Neuronal stem cell (in vitro differentiated cells): ENCODE data around the gene SLC38A2.

Source experiments
- DNase-seq: peaks from one replicate; pipeline ENCODE4 v3.0.0-alpha.2; 2013; ENCODE audit warnings: low spot score
- H2AFZ ChIP-seq: one replicate; pipeline ENCODE4 v1.6.1; 2013; ENCODE audit warnings: mild to moderate bottlenecking, low read length, inconsistent platforms
- H2AK5ac ChIP-seq: 2 replicates; pipeline ENCODE4 v1.6.1; 2013; ENCODE audit warnings: low read depth, mild to moderate bottlenecking, inconsistent platforms, low read length, moderate library complexity, mixed read lengths
- H2BK120ac ChIP-seq: 2 replicates; pipeline ENCODE4 v1.6.1; 2013; ENCODE audit warnings: low read depth, mild to moderate bottlenecking, inconsistent platforms, low read length, moderate library complexity, mixed read lengths
- H2BK12ac ChIP-seq: one replicate; pipeline ENCODE4 v1.6.1; 2013; ENCODE audit warnings: low read length, inconsistent platforms
- H2BK15ac ChIP-seq: 2 replicates; pipeline ENCODE4 v1.6.1; 2013; ENCODE audit warnings: mild to moderate bottlenecking, low read length, inconsistent platforms, mixed read lengths
- H2BK5ac ChIP-seq: one replicate; pipeline ENCODE4 v1.6.1; 2013; ENCODE audit warnings: inconsistent platforms, mild to moderate bottlenecking, low read length, moderate library complexity
- H3K14ac ChIP-seq: one replicate; pipeline ENCODE4 v1.6.1; 2013; ENCODE audit warnings: low read length, inconsistent platforms
- H3K18ac ChIP-seq: 2 replicates; pipeline ENCODE4 v1.6.1; 2013; ENCODE audit warnings: low read length, inconsistent platforms
- H3K23ac ChIP-seq: 2 replicates; pipeline ENCODE4 v1.6.1; 2013; ENCODE audit warnings: low read depth, mild to moderate bottlenecking, mixed read lengths, low read length, inconsistent platforms; ENCODE audit not compliant: poor library complexity
- H3K27ac ChIP-seq: replicated peaks from 3 replicates; pipeline ENCODE4 v1.5.1; 2013; ENCODE audit warnings: low read length, inconsistent platforms
- H3K27me3 ChIP-seq, 3 experiments: 2 replicates each; pipeline ENCODE4 v1.6.1; 2013; ENCODE audit warnings: low read length in 3 of 3, mild to moderate bottlenecking in 2 of 3, inconsistent platforms in 1 of 3, low read depth in 1 of 3, mixed read lengths in 1 of 3, moderate library complexity in 1 of 3; ENCODE audit not compliant: control insufficient read depth in 3 of 3, insufficient read depth in 3 of 3
- H3K36me3 ChIP-seq, 2 donors: replicated peaks in 1 of 2; 2 replicates each; pipeline ENCODE4 v1.6.1; 2013; ENCODE audit warnings: low read length in 2 of 2; ENCODE audit not compliant: control insufficient read depth in 2 of 2, insufficient read depth in 2 of 2
- H3K4ac ChIP-seq: 2 replicates; pipeline ENCODE4 v1.6.1; 2013; ENCODE audit warnings: inconsistent platforms, mild to moderate bottlenecking, low read length, moderate library complexity
- H3K4me1 ChIP-seq, 2 donors: 1 replicate in 1 of 2; 2 replicates in 1 of 2; pipeline ENCODE4 v1.6.1; 2013; ENCODE audit warnings: low read length in 2 of 2, low read depth in 1 of 2; ENCODE audit not compliant: control insufficient read depth in 2 of 2, insufficient read depth in 1 of 2
- H3K4me2 ChIP-seq: one replicate; pipeline ENCODE4 v1.6.1; 2013; ENCODE audit warnings: mild to moderate bottlenecking, low read length, inconsistent platforms; ENCODE audit not compliant: insufficient read depth, poor library complexity, severe bottlenecking
- H3K4me3 ChIP-seq, 2 donors: 2 replicates each; pipeline ENCODE4 v1.5.1; 2013; ENCODE audit warnings: low read length in 2 of 2, mild to moderate bottlenecking in 2 of 2, inconsistent platforms in 1 of 2, moderate library complexity in 1 of 2
- H3K79me1 ChIP-seq: one replicate; pipeline ENCODE4 v1.6.1; 2013; ENCODE audit warnings: low read depth, mild to moderate bottlenecking, inconsistent platforms, low read length, moderate library complexity
- H3K9ac ChIP-seq: one replicate; pipeline ENCODE4 v1.6.1; 2013; ENCODE audit warnings: mild to moderate bottlenecking, low read depth, low read length, inconsistent platforms; ENCODE audit not compliant: poor library complexity
- H3K9me3 ChIP-seq, 2 donors: replicated peaks in 1 of 2; 2 replicates each; pipeline versions ENCODE3 to v1.6.1; 2013; ENCODE audit warnings: low read length in 2 of 2, mild to moderate bottlenecking in 2 of 2, inconsistent platforms in 1 of 2, low read depth in 1 of 2, mixed read lengths in 1 of 2, moderate library complexity in 1 of 2; ENCODE audit not compliant: control insufficient read depth in 2 of 2, insufficient read depth in 1 of 2
- H4K8ac ChIP-seq: one replicate; pipeline ENCODE4 v1.6.1; 2013; ENCODE audit warnings: low read depth, mild to moderate bottlenecking, inconsistent platforms, low read length, moderate library complexity
- H4K91ac ChIP-seq: one replicate; pipeline ENCODE4 v1.6.1; 2013; ENCODE audit warnings: low read length, low read depth, mild to moderate bottlenecking, inconsistent platforms; ENCODE audit not compliant: poor library complexity
- WGBS, 2 donors: extraction: QIAGEN DNeasy Blood & Tissue Kit; methylation state at CpG; one replicate each; pipeline ENCODE4 v1.1.7; 2013; ENCODE audit warnings: missing lambda C conversion rate in 2 of 2, mixed read lengths in 1 of 2; ENCODE audit not compliant: insufficient read length in 2 of 2, insufficient replicate concordance in 1 of 2; ENCODE audit errors: extremely low coverage in 2 of 2; 5-methylcytosine and 5-hydroxymethylcytosine counted together

Gene SLC38A2

GRCh38 chr12:46356655-46357437 is 15.7 kb downstream of the SLC38A2 start:
- Histone ChIP-seq H3K4me3 (no peak overlapping the region), H3K9me3 (no peaks in the 10 kb centered on the region), H4K8ac (no peak overlapping the region), H2AFZ (no peak overlapping the region), H3K4ac (no peak overlapping the region), H2BK12ac (no peak overlapping the region), H3K14ac (no peak overlapping the region), H3K27me3 (peaks cover 0 to 8% (median 0%) of the 10 kb centered on the region in 3 experiments), H3K18ac (no peak overlapping the region), H3K79me1 (no peaks in the 10 kb centered on the region), H3K4me2 (no peak overlapping the region), H2BK120ac (no peak overlapping the region), H4K91ac (no peak overlapping the region), H3K9ac (no peak overlapping the region), H3K36me3 (peaks cover 10 to 33% of the 10 kb centered on the region in 2 donors), H3K4me1 (no peaks in the 10 kb centered on the region), H2BK5ac (no peak overlapping the region), H2BK15ac (no peak overlapping the region), H2AK5ac (no peak overlapping the region), H3K23ac (no peak overlapping the region), H3K27ac (no peak overlapping the region)
- no CpG with 5 or more reads among the region's 5 CpGs for WGBS, 2 donors
- no peak for DNase-seq

- H2AFZ ChIP-seq = no peak overlapping the region
- WGBS, 2 donors = no CpG with 5 or more reads among the region's 1 CpG
- H3K9ac ChIP-seq = no peak overlapping the region
- no peak overlapping the region for H2BK120ac ChIP-seq
- peaks cover 2 to 13% of the 10 kb centered on the region in 2 donors for H3K36me3 ChIP-seq
- no peaks in the 10 kb centered on the region for H3K9me3 ChIP-seq
- H3K4me2 ChIP-seq = no peak overlapping the region
- H3K18ac ChIP-seq = no peak overlapping the region
- no peak overlapping the region for H2BK15ac ChIP-seq
- no peaks in the 10 kb centered on the region for H3K79me1 ChIP-seq
- H3K27ac ChIP-seq = no peak overlapping the region
- no peak overlapping the region for H3K4ac ChIP-seq
- H4K91ac ChIP-seq = no peak overlapping the region
- no peaks in the 10 kb centered on the region for H3K4me1 ChIP-seq
- no peak overlapping the region for H2BK12ac ChIP-seq
- H3K4me3 ChIP-seq = no peak overlapping the region
- peaks cover 0 to 8% (median 0%) of the 10 kb centered on the region in 3 experiments for H3K27me3 ChIP-seq
- H2AK5ac ChIP-seq = no peak overlapping the region
- no peak overlapping the region for H2BK5ac ChIP-seq
- no peak overlapping the region for H3K14ac ChIP-seq
- H4K8ac ChIP-seq = no peak overlapping the region
- DNase-seq = no peak
- H3K23ac ChIP-seq = no peak overlapping the region
Measured at GRCh38 chr12:46354802-46355199, 17.8 kb downstream of the SLC38A2 start.

- no peak overlapping the region for H3K14ac ChIP-seq
- H2AK5ac ChIP-seq = no peak overlapping the region
- no peaks in the 10 kb centered on the region for H3K4me1 ChIP-seq
- H3K79me1 ChIP-seq = no peaks in the 10 kb centered on the region
- no peak for DNase-seq
- no peak overlapping the region for H3K4me2 ChIP-seq
- H3K27me3 ChIP-seq = peaks cover 0 to 8% (median 0%) of the 10 kb centered on the region in 3 experiments
- no peak overlapping the region for H3K27ac ChIP-seq
- H3K18ac ChIP-seq = no peak overlapping the region
- H2AFZ ChIP-seq = no peak overlapping the region
- no peak overlapping the region for H4K8ac ChIP-seq
- H4K91ac ChIP-seq = no peak overlapping the region
- H3K4ac ChIP-seq = no peak overlapping the region
- H2BK15ac ChIP-seq = no peak overlapping the region
- no peak overlapping the region for H2BK120ac ChIP-seq
- H3K36me3 ChIP-seq = peaks cover 1 to 7% of the 10 kb centered on the region in 2 donors
- H2BK12ac ChIP-seq = no peak overlapping the region
- no CpG with 5 or more reads among the region's 5 CpGs for WGBS, 2 donors
- H2BK5ac ChIP-seq = no peak overlapping the region
- no peaks in the 10 kb centered on the region for H3K9me3 ChIP-seq
- no peak overlapping the region for H3K23ac ChIP-seq
- H3K4me3 ChIP-seq = no peak overlapping the region
- H3K9ac ChIP-seq = no peak overlapping the region
Measured at GRCh38 chr12:46354111-46354801, 18.3 kb downstream of the SLC38A2 start.

GRCh38 chr12:46351886-46352650 is 20.5 kb downstream of the SLC38A2 start:
- Histone ChIP-seq H3K36me3 (no peaks in the 10 kb centered on the region), H2BK12ac (no peak overlapping the region), H3K23ac (no peak overlapping the region), H2BK15ac (no peak overlapping the region), H3K4me1 (no peaks in the 10 kb centered on the region), H3K14ac (no peak overlapping the region), H3K4me3 (no peak overlapping the region), H3K9ac (no peak overlapping the region), H3K27me3 (peaks cover 0 to 8% (median 0%) of the 10 kb centered on the region in 3 experiments), H2BK120ac (no peak overlapping the region), H3K4me2 (no peak overlapping the region), H3K9me3 (no peaks in the 10 kb centered on the region), H2AK5ac (no peak overlapping the region), H2AFZ (no peak overlapping the region), H3K4ac (no peak overlapping the region), H3K27ac (no peak overlapping the region), H3K18ac (no peak overlapping the region), H3K79me1 (no peaks in the 10 kb centered on the region), H4K8ac (no peak overlapping the region), H2BK5ac (no peak overlapping the region), H4K91ac (no peak overlapping the region)
- WGBS, 2 donors = no CpG with 5 or more reads among the region's 2 CpGs
- no peak for DNase-seq
